Measurements from ENCODE around the gene HIVEP3. TPM values are rescaled to one million over a fixed set of nuclear protein-coding genes. Genes with fewer than 3 reads are reported as not detected.
A peak's percentile ranks its signal among the peaks of the same experiment; 100 is the strongest.

The HIVEP3 gene
- total RNA-seq, 2 donors from 2014 or later: 0.13 to 0.99 TPM

DNA sequence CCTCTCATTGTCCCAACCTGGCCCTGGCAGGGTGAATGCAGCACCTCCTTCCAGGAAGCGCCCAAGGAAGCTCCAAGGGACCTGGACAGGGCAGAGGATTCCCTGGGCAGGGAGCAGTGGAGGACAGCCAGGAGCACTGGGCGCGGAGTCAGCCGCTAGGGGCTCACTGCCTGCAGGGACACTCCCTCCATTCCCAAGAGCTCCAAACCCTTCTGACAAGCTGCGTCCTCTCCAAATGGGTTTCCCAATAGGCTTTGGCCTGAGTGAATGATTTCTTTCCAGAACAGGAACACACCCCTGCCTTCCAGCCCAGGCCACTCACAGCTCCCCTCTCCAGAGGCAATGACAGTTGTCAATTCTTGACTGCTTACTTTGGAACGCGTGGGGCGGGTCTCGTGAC lies 305.8 kb downstream of the HIVEP3 start:
- H3K36me3 Mint-ChIP-seq (ENCODE audit: low read depth): no peaks in the 10 kb centered on the region
- peak; percentile 28 for DNase-seq

GRCh38 chr1:41611932-41612450 lies 306.7 kb downstream of the HIVEP3 start:
- 91 to 97% methylated on average over 6 of the region's 6 CpGs for WGBS, 2 experiments (ENCODE audit: insufficient coverage in 1 of 2, insufficient read length in 1 of 2)
- Mint-ChIP-seq H3K36me3 (ENCODE audit: low read depth) (no peaks in the 10 kb centered on the region), H3K4me1 (peaks cover 2% of the 10 kb centered on the region), H3K4me3 (no peak overlapping the region), H3K9me3 (no peaks in the 10 kb centered on the region), H3K27me3 (ENCODE audit: insufficient read depth) (no peaks in the 10 kb centered on the region), H3K27ac (no peak overlapping the region)
- no peaks in the 10 kb centered on the region for H3K9me3 ChIP-seq (ENCODE audit: control insufficient read depth, low read length)
- no peaks in the 10 kb centered on the region for H3K4me1 ChIP-seq (ENCODE audit: control insufficient read depth, insufficient read depth, low read length)
- no peak overlapping the region for H3K4me3 ChIP-seq (ENCODE audit: low read length)
- H3K36me3 ChIP-seq (ENCODE audit: control insufficient read depth, insufficient read depth, low read length): no peaks in the 10 kb centered on the region
- TF ChIP-seq, protein P1, sequence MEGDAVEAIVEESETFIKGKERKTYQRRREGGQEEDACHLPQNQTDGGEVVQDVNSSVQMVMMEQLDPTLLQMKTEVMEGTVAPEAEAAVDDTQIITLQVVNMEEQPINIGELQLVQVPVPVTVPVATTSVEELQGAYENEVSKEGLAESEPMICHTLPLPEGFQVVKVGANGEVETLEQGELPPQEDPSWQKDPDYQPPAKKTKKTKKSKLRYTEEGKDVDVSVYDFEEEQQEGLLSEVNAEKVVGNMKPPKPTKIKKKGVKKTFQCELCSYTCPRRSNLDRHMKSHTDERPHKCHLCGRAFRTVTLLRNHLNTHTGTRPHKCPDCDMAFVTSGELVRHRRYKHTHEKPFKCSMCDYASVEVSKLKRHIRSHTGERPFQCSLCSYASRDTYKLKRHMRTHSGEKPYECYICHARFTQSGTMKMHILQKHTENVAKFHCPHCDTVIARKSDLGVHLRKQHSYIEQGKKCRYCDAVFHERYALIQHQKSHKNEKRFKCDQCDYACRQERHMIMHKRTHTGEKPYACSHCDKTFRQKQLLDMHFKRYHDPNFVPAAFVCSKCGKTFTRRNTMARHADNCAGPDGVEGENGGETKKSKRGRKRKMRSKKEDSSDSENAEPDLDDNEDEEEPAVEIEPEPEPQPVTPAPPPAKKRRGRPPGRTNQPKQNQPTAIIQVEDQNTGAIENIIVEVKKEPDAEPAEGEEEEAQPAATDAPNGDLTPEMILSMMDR (conservative IDR thresholded peaks at IDR 0.05): no peak
- no peak overlapping the region for H3K9ac ChIP-seq (ENCODE audit: extremely low read depth, low read length, poor library complexity, severe bottlenecking)
- no peak overlapping the region for H3K27ac ChIP-seq (ENCODE audit: low read depth, low read length)
- H3K27me3 ChIP-seq (ENCODE audit: control insufficient read depth, insufficient read depth, low read length, poor library complexity, severe bottlenecking): no peaks in the 10 kb centered on the region
- DNase-seq: peak; percentile 7

More for the DNA sequence above, 305.8 kb downstream of the HIVEP3 start:
- Histone ChIP-seq H3K4me3 (ENCODE audit: low read length) (no peak overlapping the region), H3K27ac (ENCODE audit: low read depth, low read length) (no peak overlapping the region), H3K27me3 (ENCODE audit: control insufficient read depth, insufficient read depth, low read length, poor library complexity, severe bottlenecking) (no peaks in the 10 kb centered on the region), H3K9ac (ENCODE audit: extremely low read depth, low read length, poor library complexity, severe bottlenecking) (no peak overlapping the region), H3K4me1 (ENCODE audit: control insufficient read depth, insufficient read depth, low read length) (no peaks in the 10 kb centered on the region), H3K36me3 (ENCODE audit: control insufficient read depth, insufficient read depth, low read length) (no peaks in the 10 kb centered on the region), H3K9me3 (ENCODE audit: control insufficient read depth, low read length) (no peaks in the 10 kb centered on the region)
- H3K27ac Mint-ChIP-seq: no peak overlapping the region
- TF ChIP-seq, protein P1 (conservative IDR thresholded peaks at IDR 0.05): no peak
- peaks cover 2% of the 10 kb centered on the region for H3K4me1 Mint-ChIP-seq
- 90% methylated on average over 5 to 9 of the region's 9 CpGs for WGBS, 2 experiments (ENCODE audit: insufficient coverage in 1 of 2, insufficient read length in 1 of 2)
- H3K9me3 Mint-ChIP-seq: no peaks in the 10 kb centered on the region
- no peak overlapping the region for H3K4me3 Mint-ChIP-seq
- no peaks in the 10 kb centered on the region for H3K27me3 Mint-ChIP-seq (ENCODE audit: insufficient read depth)

DNA sequence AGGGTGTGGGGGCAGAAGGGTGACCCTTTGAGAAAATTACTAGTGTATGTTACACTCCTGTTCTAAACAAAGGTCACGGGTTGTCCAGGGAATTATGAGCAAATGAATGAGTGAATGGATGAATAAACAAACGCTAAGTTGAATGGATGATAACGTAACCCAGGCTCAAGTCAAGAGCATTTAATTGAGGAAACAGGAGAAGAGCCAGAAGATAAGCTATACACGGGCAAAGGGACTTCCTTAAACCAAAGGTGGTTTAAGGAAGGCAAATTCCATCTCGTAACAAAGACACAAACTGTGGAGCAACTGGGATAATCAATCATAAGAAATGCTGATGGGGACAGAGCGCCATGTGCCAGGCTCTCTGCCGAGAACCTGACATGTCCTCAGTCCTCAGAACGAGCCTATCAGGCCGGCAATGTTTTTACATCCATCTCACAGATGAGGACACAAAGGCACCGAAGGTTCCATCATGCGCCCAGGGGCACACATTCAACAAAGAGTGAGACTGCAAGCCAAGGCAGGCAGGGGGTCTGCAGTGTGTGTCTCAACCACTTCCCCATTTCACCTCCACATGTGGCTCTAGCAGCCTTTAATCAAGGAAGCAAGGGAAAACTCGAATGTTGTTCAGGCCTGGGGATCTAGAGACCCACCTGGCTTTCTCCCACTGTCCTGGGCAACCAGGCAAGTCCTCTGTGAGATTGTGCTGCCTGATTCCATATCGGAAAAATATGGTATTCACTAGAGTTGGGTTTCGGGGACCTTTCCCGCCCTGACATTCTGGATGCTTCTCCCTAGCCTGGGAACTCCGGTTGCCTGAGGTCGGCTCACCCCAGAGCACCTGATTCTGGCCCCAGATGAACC lies 307.4 kb downstream of the HIVEP3 start:
- H3K27ac Mint-ChIP-seq: peak overlapping the region; percentile 23
- peaks cover 2% of the 10 kb centered on the region for H3K4me1 Mint-ChIP-seq
- H3K9me3 ChIP-seq (ENCODE audit: control insufficient read depth, low read length): no peaks in the 10 kb centered on the region
- no peak overlapping the region for H3K4me3 Mint-ChIP-seq
- DNase-seq: peak; percentile 50
- H3K27me3 Mint-ChIP-seq (ENCODE audit: insufficient read depth): no peaks in the 10 kb centered on the region
- TF ChIP-seq, protein P1 (conservative IDR thresholded peaks at IDR 0.05): no peak
- no peaks in the 10 kb centered on the region for H3K36me3 Mint-ChIP-seq (ENCODE audit: low read depth)
- H3K36me3 ChIP-seq (ENCODE audit: control insufficient read depth, insufficient read depth, low read length): no peaks in the 10 kb centered on the region
- H3K4me3 ChIP-seq (ENCODE audit: low read length): no peak overlapping the region
- no peaks in the 10 kb centered on the region for H3K9me3 Mint-ChIP-seq
- WGBS, 2 experiments (ENCODE audit: insufficient coverage in 1 of 2, insufficient read length in 1 of 2): 90 to 91% methylated on average over 17 of the region's 17 CpGs
- H3K27me3 ChIP-seq (ENCODE audit: control insufficient read depth, insufficient read depth, low read length, poor library complexity, severe bottlenecking): no peaks in the 10 kb centered on the region
- H3K9ac ChIP-seq (ENCODE audit: extremely low read depth, low read length, poor library complexity, severe bottlenecking): no peak overlapping the region
- no peaks in the 10 kb centered on the region for H3K4me1 ChIP-seq (ENCODE audit: control insufficient read depth, insufficient read depth, low read length)
- no peak overlapping the region for H3K27ac ChIP-seq (ENCODE audit: low read depth, low read length)
